HG02763 (cell line): ENCODE results near the gene MRPL27.
"Not testable (repeated sequence)": the region's sequence is repeated elsewhere in the genome, so short reads cannot be mapped to it uniquely, and the experiment has no call there.

ENCODE experiments used
- ATAC-seq: cut with Tn5 transposase; IDR thresholded peaks from one replicate; pipeline ENCODE4 v1.9.1; 2021; ENCODE audit warnings: mild to moderate bottlenecking, moderate library complexity; ENCODE audit not compliant: unreplicated experiment

Gene MRPL27

DNA sequence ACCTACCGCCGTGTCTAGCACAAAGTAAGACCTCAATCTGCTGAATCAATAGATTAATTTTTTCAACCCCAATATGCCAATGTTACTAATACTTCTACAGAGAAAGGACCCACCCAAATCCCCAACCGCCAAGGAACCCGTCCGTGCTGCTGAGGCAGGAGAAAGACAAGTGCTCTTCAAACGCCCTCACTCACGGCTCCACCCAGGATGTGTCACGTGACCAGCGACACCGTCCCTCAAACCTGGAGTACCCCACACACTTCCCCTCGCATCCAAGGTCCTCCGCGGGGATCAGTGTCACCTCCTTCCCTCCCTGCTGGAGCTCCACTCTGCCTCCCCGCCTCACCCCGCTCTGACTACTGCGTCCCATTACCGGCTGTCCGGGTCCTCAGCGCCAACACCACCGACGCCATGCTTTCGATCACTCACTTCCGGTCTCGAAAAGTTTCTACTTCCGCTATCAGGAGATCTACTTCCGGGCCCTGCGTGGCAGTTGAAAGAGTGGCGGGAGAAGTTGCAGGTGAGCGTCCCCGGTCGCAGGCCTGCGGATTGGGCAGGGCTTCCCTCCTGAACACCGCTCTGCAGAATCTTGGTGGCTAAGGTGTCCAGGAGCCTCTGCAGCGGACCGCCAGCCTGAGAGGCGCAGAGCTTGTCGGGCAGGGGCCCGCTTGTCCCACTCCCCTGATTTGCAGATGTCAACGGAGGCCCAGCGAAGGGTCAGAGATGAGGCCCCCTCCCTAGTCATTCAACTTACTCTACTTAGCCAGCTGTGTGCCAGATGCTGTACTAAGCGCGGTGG, at the start of gene MRPL27, which contains the start of gene EME1:
MRPL27 (minus strand) TSS at position 427 of the 799 bp plus-strand sequence; CDS start at position 413, 14 bp downstream.
EME1 (plus strand) TSS at position 472 of the 799 bp plus-strand sequence. CDS start 1,980 bp downstream, outside the sequence.
- ATAC-seq = peak; percentile 86

DNA sequence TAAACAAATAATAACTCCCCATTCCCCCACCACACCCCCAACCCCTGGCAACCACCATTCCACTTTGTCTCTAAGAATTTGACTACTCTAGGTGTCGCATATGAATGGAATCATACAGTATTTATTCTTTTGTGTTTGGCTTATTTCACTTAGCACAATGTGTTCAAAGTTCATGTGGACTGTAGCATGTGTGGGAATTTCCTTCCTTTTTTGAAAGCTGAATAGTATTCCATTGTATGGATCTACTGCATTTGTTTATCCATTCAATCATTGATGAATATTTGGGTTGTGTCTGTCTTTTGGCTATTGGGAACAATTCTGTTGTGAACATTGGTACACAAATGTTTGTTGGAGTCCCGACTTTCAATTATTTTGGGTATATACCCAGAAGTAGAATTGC, 49.8 kb upstream of the MRPL27 start:
- no peak for ATAC-seq

DNA sequence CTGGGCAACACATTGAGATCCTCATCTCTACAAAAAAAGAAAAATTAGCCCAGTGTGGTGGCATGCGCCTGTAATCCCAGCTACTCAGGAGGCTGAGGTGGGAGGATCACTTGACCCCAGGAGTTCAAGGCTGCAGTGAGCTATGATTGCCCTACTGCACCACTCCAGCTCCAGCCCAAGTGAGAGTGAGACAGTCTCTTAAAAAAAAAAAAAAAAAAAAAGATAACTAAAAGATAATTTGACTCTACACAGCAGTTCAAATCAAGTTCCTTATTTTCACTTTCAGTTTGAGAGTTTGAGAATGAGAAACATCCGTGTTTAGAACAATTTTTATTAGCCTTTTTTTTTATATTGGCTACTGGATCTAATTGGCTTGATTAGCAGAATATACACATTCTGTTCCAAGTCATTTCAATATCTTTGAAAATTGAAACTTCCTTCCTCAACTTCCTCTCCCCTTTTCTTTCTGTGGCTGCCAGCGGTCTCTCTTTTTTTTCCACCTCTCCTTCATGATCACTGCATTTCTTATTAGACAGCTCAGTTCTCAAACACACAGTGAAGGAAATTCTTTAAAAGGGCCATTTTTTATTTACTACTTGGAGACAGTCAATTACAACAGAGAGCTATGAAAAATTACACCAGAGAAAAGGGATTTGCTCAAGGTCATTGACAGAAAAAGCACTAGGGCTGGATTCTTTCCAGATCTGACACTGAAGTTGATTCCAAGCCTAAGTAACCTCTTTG, 48.5 kb upstream of the MRPL27 start:
- ATAC-seq = no peak

DNA sequence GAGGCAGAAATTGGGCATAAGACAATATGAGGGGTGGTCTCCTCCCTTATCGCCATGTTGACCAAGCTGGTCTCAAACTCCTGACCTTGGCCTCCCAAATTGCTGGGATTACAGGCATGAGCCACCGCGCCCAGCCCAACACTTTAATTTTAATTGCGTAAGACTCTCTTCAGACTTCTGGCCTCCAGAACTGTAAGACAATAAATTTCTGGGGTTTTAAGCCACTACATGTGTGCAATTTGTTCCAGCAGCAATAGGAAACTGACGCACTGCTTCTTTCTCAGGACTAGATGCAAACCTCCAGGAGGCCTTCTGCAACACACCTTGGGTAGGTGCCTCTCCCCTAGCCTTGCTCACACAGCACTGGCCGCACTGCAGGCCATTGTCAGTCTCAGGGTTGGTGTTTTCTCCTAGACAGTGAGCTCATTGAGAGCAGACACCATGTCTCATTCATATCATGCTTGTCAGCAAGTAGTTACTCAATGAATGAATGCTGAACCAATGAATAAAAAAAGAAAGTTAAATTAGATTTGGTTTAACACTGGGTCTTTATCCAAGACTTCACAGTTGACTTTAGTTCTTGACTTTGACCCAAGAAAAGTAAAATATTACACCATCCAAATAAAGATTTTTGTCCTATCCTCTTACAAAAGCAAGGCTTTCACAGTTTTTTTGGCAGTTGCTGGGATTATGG, 47.6 kb upstream of the MRPL27 start:
- no peak for ATAC-seq

DNA sequence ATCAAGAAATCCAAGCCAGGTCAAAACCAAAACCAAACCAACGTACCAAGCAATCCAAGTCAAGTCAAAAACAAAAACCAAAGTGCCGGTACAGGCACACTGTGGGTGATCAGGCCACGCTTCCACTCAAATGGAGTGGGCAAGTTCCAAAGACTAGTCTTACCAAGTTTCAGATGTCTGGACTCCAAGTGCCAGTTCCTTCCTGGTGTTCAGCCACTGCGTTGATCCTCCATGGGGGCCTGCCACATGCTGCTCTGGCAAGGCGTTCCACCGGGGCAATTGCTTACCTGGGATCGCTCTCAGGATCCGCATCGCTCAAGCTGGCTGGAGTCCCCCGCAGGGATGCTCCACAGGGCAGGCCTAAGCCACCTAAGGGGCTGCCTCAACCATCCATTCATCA, 46.6 kb upstream of the MRPL27 start:
- not testable (repeated sequence) for ATAC-seq

DNA sequence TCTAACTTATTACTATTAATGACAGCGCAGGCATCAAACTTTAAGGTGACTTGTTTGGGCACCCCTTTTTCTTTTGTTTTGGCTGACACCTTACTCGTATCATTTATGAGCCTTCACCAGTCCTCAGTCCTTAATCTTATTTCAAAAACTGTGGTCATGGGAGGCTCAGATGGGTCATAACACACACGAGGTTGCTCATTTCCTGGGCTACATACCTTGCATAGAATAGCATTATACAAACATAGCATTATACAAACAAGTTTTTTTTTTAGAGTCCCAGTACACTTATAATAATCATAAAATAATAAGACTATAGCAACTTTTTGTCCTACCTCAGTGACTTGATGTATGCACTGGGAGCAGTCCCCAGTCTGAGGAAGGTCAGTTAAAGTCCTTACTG, 41.8 kb upstream of the MRPL27 start:
- ATAC-seq = no peak

DNA sequence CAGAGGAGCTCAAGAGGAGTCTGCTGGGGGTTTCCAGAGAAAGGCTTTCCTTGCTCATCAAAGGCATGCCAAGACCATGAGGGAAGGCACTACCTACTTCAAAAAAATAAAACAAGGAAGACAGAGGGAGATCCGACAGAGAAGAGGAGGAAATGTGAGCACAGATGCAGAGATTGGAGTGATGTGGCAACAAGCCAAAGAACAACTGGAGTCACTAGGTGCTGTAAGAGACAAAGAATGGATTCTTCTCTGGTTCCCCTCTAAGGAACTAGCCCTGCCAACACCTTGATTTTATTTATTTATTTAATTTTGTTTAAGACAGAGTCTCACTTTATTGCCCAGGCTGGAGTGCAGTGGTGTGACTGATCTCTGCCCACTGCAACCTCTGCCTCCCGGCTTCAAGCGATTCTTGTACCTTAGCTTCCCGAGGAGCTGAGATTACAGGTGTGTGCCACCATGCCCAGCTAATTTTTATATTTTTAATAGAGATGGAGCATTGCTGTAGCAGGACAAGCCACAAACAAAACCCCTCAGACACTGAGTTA, 39.3 kb upstream of the MRPL27 start:
- no peak for ATAC-seq

DNA sequence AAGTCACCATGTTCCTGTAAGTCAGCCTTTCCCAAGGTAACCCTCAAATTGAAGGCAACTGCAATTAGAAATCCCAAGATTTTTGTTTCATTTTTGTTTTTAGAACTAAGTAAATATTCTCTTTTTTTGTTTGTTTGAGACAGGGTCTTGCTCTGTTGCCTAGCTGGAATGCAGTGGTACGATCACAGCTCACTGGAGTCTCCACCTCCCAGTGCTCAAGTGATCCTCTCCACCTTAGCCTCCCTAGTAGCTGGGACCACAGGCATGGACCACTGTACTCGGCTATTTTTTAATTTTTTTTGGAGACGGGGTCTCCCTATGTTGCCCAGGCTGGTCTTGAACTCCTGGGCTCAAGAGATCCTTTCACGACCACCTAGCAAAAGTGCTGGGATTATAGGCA, 34.9 kb upstream of the MRPL27 start:
- ATAC-seq = no peak

DNA sequence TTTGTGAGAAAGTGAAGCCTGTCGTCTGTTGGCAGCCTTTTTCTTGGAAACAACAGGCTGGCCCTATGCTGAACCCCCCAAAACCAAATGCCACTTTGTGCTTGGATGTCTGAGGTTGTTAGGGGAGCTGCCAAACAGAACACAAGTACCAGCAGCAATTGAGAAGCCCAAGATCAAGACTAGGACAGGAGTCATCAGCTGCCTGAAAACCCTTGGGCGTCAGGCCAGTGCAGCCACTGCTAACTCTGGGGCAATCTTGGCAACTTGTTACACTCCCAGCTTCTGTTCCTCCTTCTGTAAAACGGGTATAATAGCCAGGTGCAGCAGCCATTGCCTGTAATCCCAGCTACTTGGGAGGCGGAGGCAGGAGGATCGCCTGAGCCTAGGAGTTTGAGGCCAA, 33.6 kb upstream of the MRPL27 start:
- no peak for ATAC-seq

DNA sequence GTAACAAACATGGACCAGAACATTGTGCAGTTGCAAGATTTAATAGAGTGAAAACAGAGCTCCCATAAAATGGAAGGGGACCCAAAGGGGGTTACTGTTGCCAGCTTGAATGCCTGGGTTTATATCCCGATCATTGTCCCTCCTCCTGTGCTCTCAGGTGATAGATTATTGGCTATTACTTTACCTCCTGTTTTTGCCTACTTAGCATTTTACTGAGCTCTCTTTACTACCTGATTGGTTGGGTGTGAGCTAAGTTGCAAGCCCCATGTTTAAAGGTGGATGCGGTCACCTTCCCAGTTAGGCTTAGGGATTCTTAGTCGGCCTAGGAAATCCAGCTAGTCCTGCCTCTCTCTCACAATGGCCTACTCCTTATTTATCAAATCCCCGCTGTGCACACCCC, 32.4 kb upstream of the MRPL27 start:
- ATAC-seq = not testable (repeated sequence)

DNA sequence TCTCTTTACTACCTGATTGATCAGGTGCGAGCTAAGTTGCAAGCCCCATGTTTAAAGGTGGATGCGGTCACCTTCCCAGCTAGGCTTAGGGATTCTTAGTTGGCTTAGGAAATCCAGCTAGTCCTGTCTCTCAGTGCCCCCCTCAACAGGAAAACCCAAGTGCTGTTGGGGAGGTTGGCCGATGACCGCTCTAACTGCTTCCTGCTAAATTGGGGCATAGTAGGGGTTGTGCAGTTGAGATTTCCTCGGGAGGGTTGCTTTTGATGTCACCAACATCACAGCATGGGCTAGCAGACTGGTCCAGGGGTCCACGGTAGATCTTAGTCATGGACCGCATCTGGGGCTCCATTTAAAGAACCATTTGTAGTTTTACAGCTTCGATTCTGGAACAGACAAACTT, 26.6 kb upstream of the MRPL27 start:
- ATAC-seq = not testable (repeated sequence)

DNA sequence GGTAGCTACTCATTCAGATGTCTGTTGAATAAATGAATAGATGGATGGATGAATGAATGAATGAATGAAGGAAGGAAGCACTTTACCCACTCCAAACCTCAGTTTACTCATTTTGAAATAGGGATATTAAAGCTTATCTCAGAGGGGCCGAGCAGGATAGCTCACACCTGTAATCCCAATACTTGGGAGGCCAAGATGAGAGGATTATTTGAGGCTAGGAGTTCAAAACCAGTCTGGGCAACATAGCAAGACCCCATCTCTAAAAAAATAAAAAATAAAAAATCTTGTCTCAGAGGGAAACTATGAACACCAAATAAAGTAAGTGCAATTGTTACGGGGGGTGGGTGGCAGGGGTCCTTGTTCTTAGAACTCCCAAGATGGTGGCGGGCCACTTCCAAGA, 25.7 kb upstream of the MRPL27 start:
- not testable (repeated sequence) for ATAC-seq

DNA sequence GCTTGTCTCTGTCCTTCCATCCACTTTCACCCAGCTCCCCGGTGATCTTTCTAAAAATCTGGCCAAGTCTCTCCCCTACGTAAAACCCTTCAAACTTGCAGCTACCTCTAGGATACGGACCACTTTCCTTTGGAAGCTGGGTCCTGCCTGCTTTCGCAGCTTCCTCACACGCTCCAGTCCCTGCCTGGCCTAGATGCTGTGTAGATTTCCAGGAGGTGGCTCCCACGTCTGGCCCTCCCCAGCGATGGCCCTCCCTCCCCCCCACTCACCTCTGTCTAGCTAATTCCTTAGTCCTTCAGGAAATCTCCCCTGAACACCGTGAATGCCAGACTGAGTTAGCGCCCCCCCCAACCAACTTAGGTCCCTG, 24.9 kb upstream of the MRPL27 start:
- ATAC-seq = no peak

DNA sequence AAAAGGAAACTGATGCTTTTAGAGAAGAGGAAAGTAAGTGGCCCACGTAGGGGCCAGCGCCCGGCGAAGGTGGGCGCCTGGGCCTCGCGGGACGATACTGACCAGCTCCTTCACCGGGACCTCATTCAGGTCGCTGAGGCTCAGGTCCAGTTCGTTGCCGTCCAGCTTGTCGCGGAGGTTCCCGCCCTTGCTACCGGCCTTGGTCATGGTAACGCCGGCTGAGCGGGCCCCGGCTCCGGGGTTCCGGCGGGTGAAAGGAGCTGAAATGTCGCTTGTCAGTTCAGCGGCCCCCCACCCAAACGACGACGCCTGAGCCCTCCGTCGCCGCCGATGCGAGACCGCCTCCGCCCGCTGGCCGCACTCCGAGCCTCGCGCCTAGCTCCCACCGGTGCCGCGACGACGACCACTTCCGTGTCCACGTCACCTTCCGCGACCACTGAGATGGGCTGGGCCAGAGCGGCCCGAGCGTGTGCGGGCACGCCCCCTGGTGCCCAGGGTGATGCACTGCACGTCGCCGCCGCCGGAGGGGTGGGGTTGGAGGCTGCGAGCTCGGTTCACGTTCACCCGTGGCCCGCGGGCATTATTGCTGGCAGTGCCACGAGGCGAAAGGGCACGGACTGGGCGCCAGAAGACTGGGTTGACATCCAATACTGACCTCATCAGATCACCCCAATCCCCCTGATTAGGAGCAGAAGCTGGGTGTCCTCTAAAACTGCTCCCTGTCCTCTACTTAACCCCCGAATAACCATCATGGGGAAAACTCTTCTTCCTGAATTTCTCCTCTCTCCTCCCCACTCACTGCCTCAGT, 24.3 kb upstream of the MRPL27 start, which contains the start of gene LRRC59:
LRRC59 (minus strand) TSS at position 413 of the 808 bp plus-strand sequence; CDS start at position 207, 206 bp downstream.
- peak; percentile 93 for ATAC-seq

DNA sequence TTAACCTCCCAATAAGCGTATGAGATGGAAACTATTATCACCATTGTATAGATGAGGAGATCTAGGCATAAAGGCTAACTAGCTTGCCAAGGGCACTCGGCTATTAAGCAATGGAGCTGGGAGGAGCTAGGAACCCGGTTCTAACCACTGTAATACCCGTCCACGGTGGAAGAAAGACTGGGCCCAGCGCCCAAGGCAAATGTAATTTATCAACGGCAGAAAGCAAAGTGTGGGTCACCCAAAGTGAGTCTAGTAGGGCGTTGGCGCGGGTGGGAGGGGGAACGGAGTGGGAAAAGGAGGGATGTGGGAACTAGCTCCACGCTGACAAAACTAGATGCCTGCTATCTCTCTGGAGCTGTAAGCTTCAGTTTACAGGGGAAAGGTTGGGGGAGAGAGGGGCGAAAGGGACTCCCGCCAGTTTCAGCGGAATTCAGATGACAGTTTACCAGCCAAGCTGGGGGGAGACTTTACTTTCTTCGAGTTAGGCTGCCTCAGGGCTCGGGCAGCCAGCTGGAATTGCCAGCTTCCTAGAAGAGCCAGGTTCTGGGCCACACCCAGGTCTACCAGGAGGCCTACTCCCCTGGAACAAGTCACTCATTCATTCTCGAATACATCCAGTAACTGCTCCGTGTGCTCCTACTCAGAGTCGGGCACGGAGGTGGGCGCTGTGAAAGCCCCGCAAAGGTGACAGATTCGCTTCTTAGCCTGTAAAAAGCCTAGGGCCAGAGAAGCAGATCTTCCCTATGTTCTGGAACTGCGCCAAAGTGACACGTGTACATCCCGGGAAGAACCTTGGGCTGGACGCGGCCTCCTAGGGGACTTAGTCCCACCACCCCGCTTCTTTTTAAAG, 23.5 kb upstream of the MRPL27 start:
- ATAC-seq = no peak

DNA sequence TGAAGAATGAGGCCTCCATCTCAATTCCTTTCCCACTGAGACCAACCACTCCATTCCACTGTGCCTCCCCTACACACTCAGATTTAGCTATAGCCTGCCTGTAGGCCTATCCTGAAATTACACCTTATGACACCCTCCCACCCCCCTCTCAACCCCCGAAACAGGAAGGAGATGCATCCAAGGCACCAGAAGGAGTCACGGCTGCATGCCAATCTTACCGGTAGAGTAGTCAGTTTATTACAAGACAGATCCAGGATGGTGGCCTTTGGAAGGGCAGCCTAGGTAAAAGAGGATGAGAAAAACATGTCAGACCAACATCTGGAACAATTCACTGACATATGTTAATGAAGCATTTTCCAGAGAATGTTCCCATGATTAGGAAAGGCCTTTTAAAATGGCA, 21.7 kb upstream of the MRPL27 start:
- ATAC-seq = no peak

DNA sequence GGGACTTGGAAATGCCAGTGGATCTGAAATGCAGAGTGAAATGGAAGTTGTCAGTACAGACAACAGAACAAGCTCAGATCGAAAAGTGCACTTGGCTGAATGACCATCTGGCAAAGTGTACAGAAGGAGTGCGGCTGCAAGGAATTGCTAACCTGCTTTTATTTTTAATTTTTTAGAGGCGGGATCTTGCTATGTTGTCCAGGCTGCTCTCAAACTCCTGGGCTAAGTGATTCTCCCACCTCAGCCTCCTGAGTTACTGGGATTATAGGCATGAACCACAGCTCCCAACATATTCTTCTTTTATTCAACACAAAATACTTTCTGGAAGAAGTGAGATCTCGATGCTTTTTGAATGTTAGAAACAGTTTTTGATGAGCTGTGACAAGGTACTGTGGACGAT, 20.7 kb upstream of the MRPL27 start:
- no peak for ATAC-seq

DNA sequence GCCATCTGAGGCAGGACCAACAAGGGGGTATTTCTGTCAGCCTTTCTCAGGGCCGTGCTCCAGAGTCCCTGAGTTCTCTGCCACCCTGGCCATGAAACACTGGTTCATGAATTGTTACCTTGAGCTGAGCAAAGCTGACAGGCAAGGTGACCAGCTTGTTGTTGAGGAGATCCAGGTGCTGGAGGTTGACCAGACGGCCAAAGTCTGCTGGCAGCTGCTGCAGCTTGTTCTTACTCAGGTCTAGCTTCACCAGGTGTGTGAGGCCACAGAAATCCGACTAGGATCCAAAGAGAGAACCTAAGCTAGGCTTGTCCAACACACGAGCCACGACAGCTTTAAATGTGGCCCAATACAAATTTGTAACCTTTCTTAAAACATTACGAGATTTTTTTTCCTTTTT, 19.6 kb upstream of the MRPL27 start:
- ATAC-seq = no peak

DNA sequence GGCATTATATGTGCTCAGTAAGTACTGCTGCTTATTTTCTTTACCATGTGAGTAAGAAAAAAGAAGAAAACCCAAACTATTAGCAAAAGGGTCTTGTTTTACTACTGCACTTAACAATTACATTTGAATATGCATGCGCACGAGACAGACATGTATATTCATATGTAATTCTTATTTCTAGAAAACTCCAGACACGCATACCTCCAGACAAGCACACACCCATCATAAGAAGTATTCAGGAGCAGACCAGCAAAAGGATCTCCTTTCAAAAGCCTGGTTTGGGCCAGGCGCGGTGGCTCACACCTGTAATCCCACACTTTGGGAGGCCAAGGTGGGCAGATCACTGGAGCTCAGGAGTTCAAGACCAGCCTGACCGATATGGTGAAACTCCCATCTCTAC, 16.6 kb upstream of the MRPL27 start:
- ATAC-seq = no peak
